Omental fat pad (tissue), 4 donors: Measurements from ENCODE around the gene SCN1A. TPM values are rescaled to one million over a fixed set of nuclear protein-coding genes. Genes with fewer than 3 reads are reported as not detected.

Source experiments
- ATAC-seq: fragments of 150-250 bp; one replicate; pipeline ENCODE4 v1.9.1; 2016; ENCODE audit warnings: mild to moderate bottlenecking, moderate library complexity; ENCODE audit not compliant: low FRiP score
- DNase-seq: peaks from one replicate; pipeline ENCODE4 v3.0.0-alpha.2; 2019; ENCODE audit warnings: low spot score
- small RNA-seq: library from RNA; depleted of rRNA; stranded (forward); fragments of <200 nt; gene quantifications from one replicate; pipeline ENCODE3, GENCODE V24; 2016
- total RNA-seq, 4 donors: library from RNA; depleted of rRNA; stranded (reverse); fragments of >200 nt; gene quantifications; one replicate each; pipeline ENCODE4 v1.1.0, GENCODE V29; 2016
- TF ChIP-seq, protein P1 (sequence below), 3 donors: fragments of 450-650 bp; IDR thresholded peaks; one replicate each; pipeline ENCODE4 v1.5.1; 2016 to 2017; ENCODE audit warnings: antibody characterized with exemption in 3 of 3, mild to moderate bottlenecking in 3 of 3, moderate library complexity in 2 of 3

SCN1A gene
- total RNA-seq, 4 donors from 2014 or later: 0.09 TPM; not detected in 3

DNA sequence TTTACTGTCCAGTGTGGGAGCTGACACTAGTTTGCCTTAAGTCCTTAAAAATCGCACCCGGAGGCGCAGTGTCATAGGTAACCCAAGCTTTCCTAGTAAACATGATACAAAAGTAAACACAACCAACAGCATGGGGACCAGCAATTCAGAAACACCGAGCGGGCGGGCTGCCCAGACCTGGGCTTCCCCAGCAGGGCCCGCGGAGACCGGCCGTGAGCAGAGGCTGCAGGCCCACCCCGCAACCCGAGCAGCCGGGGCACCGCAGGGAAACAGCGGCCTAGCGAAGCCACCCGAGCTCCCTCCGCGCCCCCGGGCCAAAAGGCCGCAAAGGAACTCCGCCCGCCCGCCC is 174.5 kb downstream of the SCN1A start:
- ATAC-seq: peak; percentile 71
- DNase-seq: no peak
- TF ChIP-seq, protein P1, sequence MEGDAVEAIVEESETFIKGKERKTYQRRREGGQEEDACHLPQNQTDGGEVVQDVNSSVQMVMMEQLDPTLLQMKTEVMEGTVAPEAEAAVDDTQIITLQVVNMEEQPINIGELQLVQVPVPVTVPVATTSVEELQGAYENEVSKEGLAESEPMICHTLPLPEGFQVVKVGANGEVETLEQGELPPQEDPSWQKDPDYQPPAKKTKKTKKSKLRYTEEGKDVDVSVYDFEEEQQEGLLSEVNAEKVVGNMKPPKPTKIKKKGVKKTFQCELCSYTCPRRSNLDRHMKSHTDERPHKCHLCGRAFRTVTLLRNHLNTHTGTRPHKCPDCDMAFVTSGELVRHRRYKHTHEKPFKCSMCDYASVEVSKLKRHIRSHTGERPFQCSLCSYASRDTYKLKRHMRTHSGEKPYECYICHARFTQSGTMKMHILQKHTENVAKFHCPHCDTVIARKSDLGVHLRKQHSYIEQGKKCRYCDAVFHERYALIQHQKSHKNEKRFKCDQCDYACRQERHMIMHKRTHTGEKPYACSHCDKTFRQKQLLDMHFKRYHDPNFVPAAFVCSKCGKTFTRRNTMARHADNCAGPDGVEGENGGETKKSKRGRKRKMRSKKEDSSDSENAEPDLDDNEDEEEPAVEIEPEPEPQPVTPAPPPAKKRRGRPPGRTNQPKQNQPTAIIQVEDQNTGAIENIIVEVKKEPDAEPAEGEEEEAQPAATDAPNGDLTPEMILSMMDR (IDR thresholded peaks at IDR 0.05): no peak

DNA sequence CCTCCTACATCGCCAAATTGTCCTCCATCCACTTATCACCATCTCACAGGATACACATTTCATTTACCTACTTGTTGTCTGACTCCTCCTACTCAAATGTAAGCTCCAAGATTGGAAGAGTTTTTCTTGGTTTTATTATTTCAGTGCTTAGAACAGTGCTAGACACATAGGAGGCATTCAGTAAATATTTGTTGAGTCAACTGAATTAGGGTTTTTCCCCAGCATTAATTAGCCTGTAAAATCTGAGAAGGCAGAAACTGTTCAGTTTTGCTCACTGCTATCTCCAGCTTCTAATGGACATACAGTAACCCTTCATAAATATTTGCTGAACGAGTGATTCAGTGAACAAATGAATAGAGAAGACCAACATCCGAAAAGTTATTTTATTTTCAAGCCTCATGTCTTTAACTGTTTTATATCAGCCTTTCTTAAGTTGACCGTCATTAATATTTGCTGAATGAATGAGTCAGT is 175.0 kb downstream of the SCN1A start:
- DNase-seq (no peak), ATAC-seq (no peak)
- TF ChIP-seq, protein P1 (IDR thresholded peaks at IDR 0.05): no peak

DNA sequence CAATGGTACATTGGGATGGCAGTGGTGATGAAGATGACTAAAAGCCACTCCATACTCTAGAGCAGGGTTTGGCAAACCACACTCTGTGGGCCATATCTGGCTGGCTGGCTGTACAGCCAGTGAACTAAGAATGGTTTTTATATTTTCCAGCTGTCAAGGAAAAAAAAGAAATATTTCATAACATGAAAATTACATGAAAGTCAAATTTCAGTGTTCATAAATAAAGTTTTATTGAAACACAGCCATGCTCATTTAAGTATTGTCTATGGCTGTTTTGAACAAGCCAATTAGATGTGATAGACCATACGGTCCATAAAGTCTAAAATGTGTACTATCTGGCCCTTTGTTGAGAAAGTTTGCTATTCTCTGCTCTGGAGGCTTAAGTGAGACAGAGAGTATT is 175.7 kb downstream of the SCN1A start:
- ATAC-seq (no peak), DNase-seq (no peak)
- TF ChIP-seq, protein P1 (IDR thresholded peaks at IDR 0.05): no peak

DNA sequence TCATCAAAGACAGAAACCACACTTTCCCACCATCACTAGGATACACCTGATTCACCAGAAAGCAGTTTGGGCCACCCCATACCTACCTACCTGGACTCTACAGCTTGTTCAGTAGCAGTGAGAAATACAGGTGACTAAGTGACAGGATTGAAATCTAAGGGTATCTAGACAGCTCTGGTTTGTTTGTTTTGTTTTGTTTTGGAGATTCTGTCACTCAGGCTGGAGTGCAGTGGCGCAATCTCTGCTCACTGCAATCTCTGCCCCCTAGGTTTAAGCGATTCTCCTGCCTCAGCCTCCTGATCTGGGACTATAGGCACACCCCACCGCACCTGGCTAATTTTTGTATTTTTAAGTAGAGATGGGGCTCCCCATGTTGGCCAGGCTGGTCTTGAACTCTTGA is 177.4 kb downstream of the SCN1A start:
- no peak for DNase-seq
- ATAC-seq: no peak
- TF ChIP-seq, protein P1 (IDR thresholded peaks at IDR 0.05): no peak

DNA sequence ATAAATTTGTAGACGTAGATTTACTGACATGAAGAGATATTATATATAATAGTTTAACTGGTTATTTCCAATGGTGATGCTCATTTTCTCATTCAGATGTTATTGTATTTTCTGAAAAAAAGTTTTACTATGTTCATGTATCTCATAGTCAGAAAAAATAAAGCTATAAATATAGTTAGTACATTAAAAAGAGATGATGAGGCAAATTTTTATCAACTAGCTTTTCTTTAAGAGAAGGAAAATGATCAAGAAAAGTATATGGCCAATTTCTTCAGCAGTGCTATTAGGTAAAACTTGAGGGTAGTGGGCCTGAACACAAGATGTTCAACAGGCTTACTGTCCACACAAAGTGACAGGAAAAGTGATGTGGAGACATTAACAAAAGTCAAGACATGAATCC is 186.0 kb downstream of the SCN1A start:
- ATAC-seq (no peak), DNase-seq (no peak)
- TF ChIP-seq, protein P1 (IDR thresholded peaks at IDR 0.05): no peak

DNA sequence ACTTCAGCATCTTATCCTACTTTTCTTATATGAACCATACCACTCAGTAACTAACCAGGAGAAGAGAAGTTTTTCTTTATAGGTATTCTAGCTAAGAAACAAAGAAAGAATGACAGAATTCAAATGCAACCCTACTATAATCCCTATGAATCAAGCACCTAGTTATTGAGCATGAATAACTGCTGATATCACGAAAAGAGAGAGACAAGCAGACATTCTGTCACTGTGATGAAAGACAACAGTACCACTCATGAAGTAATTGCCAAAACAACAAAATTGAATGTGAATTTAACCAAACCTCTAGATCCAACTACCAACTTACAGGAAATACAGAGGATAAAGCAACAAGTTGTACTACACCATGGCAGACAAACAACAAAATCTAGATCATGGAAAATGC is 189.6 kb downstream of the SCN1A start:
- no peak for ATAC-seq
- DNase-seq: no peak
- TF ChIP-seq, protein P1 (IDR thresholded peaks at IDR 0.05): no peak

Small RNA genes within 50 kb of the gene (small RNA-seq; reads per million reads assigned to genes)
- gene RF00019: not detected

Other genes with a start within 250 kb of the SCN1A start
- 10 to 100 TPM; 15.5 to 32.6 (median 17.7) TPM for gene TTC21B, start 174.2 kb downstream of the SCN1A start, total RNA-seq
- gene SCN9A, start 247.9 kb upstream of the SCN1A start, total RNA-seq: 10 to 100 TPM in 1 of 4 donors, 1 to 10 TPM in 3; 6.0 to 13.9 (median 7.1) TPM